HepG2 (cell line): ENCODE data around the gene ZNF416. TPM values are rescaled to one million over a fixed set of nuclear protein-coding genes. Genes with fewer than 3 reads are reported as not detected.

Experiments
- CENPBD1 ChIP-seq: sonication (generic); formaldehyde crosslinking; IDR thresholded peaks from 2 replicates; pipeline ENCODE4 v1.8.0; 2022; ENCODE audit warnings: missing genetic modification reagents, low read depth, mild to moderate bottlenecking, borderline replicate concordance
- CHD2 ChIP-seq: IDR thresholded peaks from 2 replicates; pipeline ENCODE4 v1.6.1; 2011; ENCODE audit warnings: low read depth, low read length, improper control_type of control experiment
- CSRNP1 ChIP-seq: sonication (generic); formaldehyde crosslinking; IDR thresholded peaks from 2 replicates; pipeline ENCODE4 v1.8.1; 2023; ENCODE audit warnings: mild to moderate bottlenecking, missing genetic modification reagents
- GATA4 ChIP-seq: sonication (generic); IDR thresholded peaks from 2 replicates; pipeline ENCODE4 v1.6.1; 2016; ENCODE audit warnings: antibody characterized with exemption, low read depth, borderline replicate concordance
- IRX3 ChIP-seq: sonication (generic); formaldehyde crosslinking; IDR thresholded peaks from 2 replicates; pipeline ENCODE4 v1.8.1; 2023; ENCODE audit warnings: mild to moderate bottlenecking, low read depth, missing genetic modification reagents, borderline replicate concordance
- KAT7 ChIP-seq: IDR thresholded peaks from 2 replicates; pipeline ENCODE4 v1.6.1; 2018; ENCODE audit warnings: borderline replicate concordance, missing compliant biosample characterization
- LRRFIP1 ChIP-seq: sonication (generic); formaldehyde crosslinking; conservative IDR thresholded peaks from 2 replicates; pipeline ENCODE4 v1.4.0; 2020; ENCODE audit warnings: missing genetic modification reagents
- MLLT10 ChIP-seq: sonication (generic); formaldehyde crosslinking; IDR thresholded peaks from 2 replicates; pipeline ENCODE4 v1.4.0; 2020; ENCODE audit warnings: missing genetic modification reagents
- NFATC3 ChIP-seq: sonication (generic); formaldehyde crosslinking; IDR thresholded peaks from 2 replicates; pipeline ENCODE4 v1.5.1; 2020; ENCODE audit warnings: mild to moderate bottlenecking, missing genetic modification reagents
- NFYB ChIP-seq: sonication (generic); formaldehyde crosslinking; IDR thresholded peaks from 2 replicates; pipeline ENCODE4 v1.4.0; 2020; ENCODE audit warnings: missing genetic modification reagents
- REXO4 ChIP-seq: sonication (generic); formaldehyde crosslinking; IDR thresholded peaks from 2 replicates; pipeline ENCODE4 v1.8.0; 2022; ENCODE audit warnings: missing genetic modification reagents, mild to moderate bottlenecking, borderline replicate concordance
- SAP130 ChIP-seq: IDR thresholded peaks from 2 replicates; pipeline ENCODE4 v1.6.1; 2016; ENCODE audit warnings: low read depth
- SNAI1 ChIP-seq: sonication (generic); formaldehyde crosslinking; IDR thresholded peaks from 2 replicates; pipeline ENCODE4 v1.5.0; 2020; ENCODE audit warnings: mild to moderate bottlenecking, missing genetic modification reagents, borderline replicate concordance
- ZBTB1 ChIP-seq: sonication (generic); formaldehyde crosslinking; IDR thresholded peaks from 2 replicates; pipeline ENCODE4 v1.4.0; 2020; ENCODE audit warnings: missing genetic modification reagents, borderline replicate concordance
- ZFX ChIP-seq: sonication (generic); formaldehyde crosslinking; IDR thresholded peaks from 2 replicates; pipeline ENCODE4 v1.4.0; 2020; ENCODE audit warnings: mild to moderate bottlenecking, low read depth, missing genetic modification reagents, moderate library complexity
- ZNF124 ChIP-seq: sonication (generic); formaldehyde crosslinking; IDR thresholded peaks from 2 replicates; pipeline ENCODE4 v1.4.0; 2020; ENCODE audit warnings: missing genetic modification reagents
- ZNF282 ChIP-seq: fragments of 450-650 bp; IDR thresholded peaks from 2 replicates; pipeline ENCODE4 v1.6.1; 2018; ENCODE audit not compliant: partially characterized antibody
- ZNF333 ChIP-seq: sonication (generic); formaldehyde crosslinking; IDR thresholded peaks from 2 replicates; pipeline ENCODE4 v1.4.0; 2020; ENCODE audit warnings: mild to moderate bottlenecking, missing genetic modification reagents, borderline replicate concordance
- ZNF383 ChIP-seq: sonication (generic); formaldehyde crosslinking; IDR thresholded peaks from 2 replicates; pipeline ENCODE4 v1.4.0; 2020; ENCODE audit warnings: missing genetic modification reagents, mild to moderate bottlenecking, borderline replicate concordance
- ZNF563 ChIP-seq: sonication (generic); formaldehyde crosslinking; IDR thresholded peaks from 2 replicates; pipeline ENCODE4 v1.8.0; 2022; ENCODE audit warnings: mild to moderate bottlenecking, moderate library complexity, missing genetic modification reagents
- ZNF616 ChIP-seq: sonication (generic); formaldehyde crosslinking; IDR thresholded peaks from 2 replicates; pipeline ENCODE4 v1.5.0; 2020; ENCODE audit warnings: low read depth, mild to moderate bottlenecking, missing genetic modification reagents
- ZNF703 ChIP-seq: sonication (generic); formaldehyde crosslinking; IDR thresholded peaks from 2 replicates; pipeline ENCODE4 v1.5.1; 2020; ENCODE audit warnings: missing genetic modification reagents, mild to moderate bottlenecking, moderate library complexity, borderline replicate concordance
- ZNF709 ChIP-seq: sonication (generic); formaldehyde crosslinking; IDR thresholded peaks from 2 replicates; pipeline ENCODE4 v1.5.0; 2020; ENCODE audit warnings: mild to moderate bottlenecking, missing genetic modification reagents
- ZNF770 ChIP-seq: sonication (generic); formaldehyde crosslinking; IDR thresholded peaks from 2 replicates; pipeline ENCODE4 v1.5.0; 2020; ENCODE audit warnings: mild to moderate bottlenecking, missing genetic modification reagents
- ZNF891 ChIP-seq: sonication (generic); formaldehyde crosslinking; IDR thresholded peaks from 2 replicates; pipeline ENCODE4 v1.5.0; 2020; ENCODE audit warnings: mild to moderate bottlenecking, missing genetic modification reagents
- ZSCAN29 ChIP-seq: sonication (generic); formaldehyde crosslinking; conservative IDR thresholded peaks from 2 replicates; pipeline ENCODE4 v1.4.0; 2020; ENCODE audit warnings: mild to moderate bottlenecking, missing genetic modification reagents
- polyA plus RNA-seq, 8 experiments: library from polyadenylated mRNA; depleted of rRNA in 3 of 8; stranded (reverse) in 7 of 8; unstranded in 1 of 8; fragments of >200 nt; fragmentation: Illumina TruSeq in 4 of 8; extraction: Trizol in 4 of 8; gene quantifications; 2 replicates each; pipeline versions ENCODE4 v1.2.1 to v1.2.3, GENCODE V29; 2011 to 2016; ENCODE audit warnings: low read depth in 4 of 8, missing spikeins in 1 of 8, mixed read lengths in 1 of 8; ENCODE audit not compliant: insufficient read depth in 1 of 8
- total RNA-seq, 5 experiments: library from RNA; depleted of rRNA; stranded (reverse); fragments of >200 nt; fragmentation: Illumina TruSeq; extraction: Trizol; gene quantifications; 2 replicates each; pipeline ENCODE4 v1.2.3, GENCODE V29; 2016; ENCODE audit warnings: low read depth in 1 of 5

ZNF416 gene
- total and polyA plus RNA-seq, 2 of the 13 experiments (the other 11 are each of a cell fraction or from before 2014, with no cell fraction given), result 1.5 to 5.3 TPM

GRCh38 chr19:57559008-57559403 is 19.7 kb downstream of the ZNF416 start (continued):
- TF ChIP-seq ZNF770 (CRISPR knock-in tag) (peak; percentile 86), ZNF891 (CRISPR knock-in tag) (no peak), KAT7 (no peak), CSRNP1 (0 out of 2 replicates have a peak, but pooled peaks have one; percentile 20), NFATC3 (CRISPR knock-in tag) (no peak), ZNF616 (CRISPR knock-in tag) (no peak; the same call in 1 of the 2 replicates), ZNF563 (CRISPR knock-in tag) (no peak), SAP130 (CRISPR knock-in tag) (peak; percentile 12; the same call in 1 of the 2 replicates), ZNF124 (CRISPR knock-in tag) (no peak), ZBTB1 (CRISPR knock-in tag) (no peak), GATA4 (no peak), ZNF703 (CRISPR knock-in tag) (0 out of 2 replicates have a peak, but pooled peaks have one; percentile 59), REXO4 (CRISPR knock-in tag) (no peak), ZNF333 (CRISPR knock-in tag) (no peak), ZFX (CRISPR knock-in tag) (peak; percentile 52; the same call in 1 of the 2 replicates), ZNF383 (CRISPR knock-in tag) (0 out of 2 replicates have a peak, but pooled peaks have one; percentile 53), IRX3 (CRISPR knock-in tag) (no peak), ZNF709 (CRISPR knock-in tag) (no peak), SNAI1 (CRISPR knock-in tag) (no peak), CHD2 (no peak), LRRFIP1 (CRISPR knock-in tag) (no peak), ZNF282 (no peak), CENPBD1 (CRISPR knock-in tag) (no peak), ZSCAN29 (CRISPR knock-in tag) (0 out of 2 replicates have a peak, but pooled peaks have one; percentile 23), NFYB (CRISPR knock-in tag) (no peak), MLLT10 (no peak)
